HCT116 (cell line): Measurements from ENCODE around the gene FLCN. TPM values are rescaled to one million over a fixed set of nuclear protein-coding genes. Genes with fewer than 3 reads are reported as not detected.

Experiments used
- ATAC-seq: fragments of 200-7000 bp; cut with Tn5 transposase; 2 replicates; pipeline ENCODE4 v1.9.1; 2020; ENCODE audit warnings: mild to moderate bottlenecking, moderate library complexity
- BruUV-seq: library from RNA; stranded (reverse); fragments of 400-500 nt; replicated peaks from 2 replicates; lab custom pipeline; 2021; lab: Mats Ljungman, UMichigan
- CTCF ChIA-PET: fragments of 300-600 bp; sonication (Branson Sonifier 250); formaldehyde crosslinking; loops from one replicate; lab custom pipeline; 2021; ENCODE audit warnings: antibody characterized with exemption; lab: Charles Lee
- POLR2A ChIA-PET: fragments of 300-600, 350-600 bp; sonication (Branson Sonifier 250); formaldehyde crosslinking; loops from one replicate; lab custom pipeline; 2021; ENCODE audit warnings: antibody characterized with exemption; lab: Charles Lee
- RAD21 ChIA-PET, 2 experiments: fragments of 300-600 bp; sonication (Branson Sonifier 250); formaldehyde crosslinking; loops; one replicate each; lab custom pipeline; 2023; ENCODE audit warnings: low total read pairs in 2 of 2; ENCODE audit not compliant: uncharacterized antibody in 2 of 2, unreplicated experiment in 2 of 2, low non-redundant PET in 1 of 2; lab: Charles Lee
- DNase-seq: peaks from one replicate; pipeline ENCODE4 v3.0.0-alpha.2; 2010; ENCODE audit warnings: low read depth, low spot score
- H2AFZ ChIP-seq: fragments of 200-600 bp; shearing (Covaris generic), sonication (generic); 2 replicates; pipeline ENCODE4 v1.6.1; 2017; ENCODE audit warnings: low read depth, mixed run types, mixed read lengths, antibody characterized with exemption, low read length; ENCODE audit not compliant: poor library complexity, severe bottlenecking
- H3K27ac ChIP-seq: 2 replicates; pipeline ENCODE4 v1.5.1; 2012; ENCODE audit warnings: low read depth, low read length
- H3K27me3 ChIP-seq: fragments of 200-600 bp; sonication (generic); 2 replicates; pipeline ENCODE4 v1.6.1; 2016; ENCODE audit warnings: mixed run types, low read length, mixed read lengths; ENCODE audit not compliant: insufficient read depth
- H3K36me3 ChIP-seq, 2 experiments: fragments of 200-500 bp in 1 of 2; fragments of 200-600 bp in 1 of 2; sonication (Bioruptor generic) in 1 of 2; sonication (generic) in 1 of 2; 2 replicates each; pipeline versions ENCODE4 v1.5.1 to v1.6.1; 2014 to 2016; ENCODE audit warnings: low read length in 2 of 2, inconsistent platforms in 1 of 2, mixed read lengths in 1 of 2, mixed run types in 1 of 2; ENCODE audit not compliant: insufficient read depth in 2 of 2, control insufficient read depth in 1 of 2
- H3K4me1 ChIP-seq, 2 experiments: fragments of 200-600 bp in 1 of 2; sonication (generic) in 1 of 2; 2 replicates each; pipeline versions ENCODE4 v1.5.1 to v1.6.1; 2012 to 2017; ENCODE audit warnings: low read length in 2 of 2, inconsistent platforms in 1 of 2, mild to moderate bottlenecking in 1 of 2, mixed read lengths in 1 of 2, mixed run types in 1 of 2, moderate library complexity in 1 of 2; ENCODE audit not compliant: insufficient read depth in 2 of 2, control insufficient read depth in 1 of 2
- H3K4me2 ChIP-seq: fragments of 200-600 bp; sonication (generic); 2 replicates; pipeline ENCODE4 v1.6.1; 2017; ENCODE audit warnings: mixed run types, low read length, mixed read lengths
- H3K4me3 ChIP-seq, 2 experiments: fragments of 200-600 bp in 1 of 2; sonication (generic) in 1 of 2; replicated peaks in 1 of 2; 2 replicates each; pipeline ENCODE4 v1.5.1; 2011 to 2016; ENCODE audit warnings: low read length in 2 of 2, control low read depth in 1 of 2, low read depth in 1 of 2, mild to moderate bottlenecking in 1 of 2, mixed read lengths in 1 of 2, mixed run types in 1 of 2
- H3K79me2 ChIP-seq: fragments of 200-600 bp; sonication (generic); 2 replicates; pipeline ENCODE4 v1.6.1; 2017; ENCODE audit warnings: mild to moderate bottlenecking, mixed run types, low read length, moderate library complexity, mixed read lengths; ENCODE audit not compliant: insufficient read depth
- H3K9ac ChIP-seq: fragments of 200-600 bp; sonication (generic); 2 replicates; pipeline ENCODE4 v1.6.1; 2016; ENCODE audit warnings: low read length, mixed read lengths
- H3K9me2 ChIP-seq: fragments of 200-600 bp; sonication (generic), shearing (Covaris generic); 2 replicates; pipeline ENCODE4 v1.6.1; 2017; ENCODE audit warnings: mixed run types, mild to moderate bottlenecking, moderate library complexity; ENCODE audit not compliant: insufficient read depth
- H3K9me3 ChIP-seq, 2 experiments: fragments of 200-500 bp in 1 of 2; fragments of 200-600 bp in 1 of 2; sonication (Bioruptor generic) in 1 of 2; sonication (generic) in 1 of 2; 2 replicates each; pipeline ENCODE4 v1.6.1; 2014 to 2017; ENCODE audit warnings: low read length in 2 of 2, mixed read lengths in 2 of 2, inconsistent platforms in 1 of 2, low read depth in 1 of 2, mild to moderate bottlenecking in 1 of 2, mixed run types in 1 of 2, moderate library complexity in 1 of 2; ENCODE audit not compliant: control insufficient read depth in 1 of 2, insufficient read depth in 1 of 2
- H4K20me1 ChIP-seq: fragments of 200-600 bp; sonication (generic), shearing (Covaris generic); 2 replicates; pipeline ENCODE4 v1.6.1; 2017; ENCODE audit warnings: mixed run types, mild to moderate bottlenecking, moderate library complexity; ENCODE audit not compliant: insufficient read depth
- CTCF ChIP-seq, 3 experiments: fragments of 200-600 bp in 1 of 3; sonication (generic) in 1 of 3; IDR thresholded peaks in 2 of 3; conservative IDR thresholded peaks in 1 of 3; 2 replicates each; pipeline ENCODE4 v1.5.1; 2012 to 2017; ENCODE audit warnings: low read depth in 2 of 3, low read length in 2 of 3, antibody characterized with exemption in 1 of 3, borderline replicate concordance in 1 of 3, control low read depth in 1 of 3, mild to moderate bottlenecking in 1 of 3, mixed read lengths in 1 of 3, mixed run types in 1 of 3, moderate library complexity in 1 of 3; ENCODE audit not compliant: insufficient read depth in 1 of 3
- EGR1 ChIP-seq: IDR thresholded peaks from 2 replicates; pipeline ENCODE4 v1.6.1; 2012; ENCODE audit warnings: low read depth
- EZH2 ChIP-seq: fragments of 200-600 bp; sonication (generic); IDR thresholded peaks from 2 replicates; pipeline ENCODE4 v1.6.1; 2017; ENCODE audit warnings: antibody characterized with exemption, mixed run types
- POLR2A ChIP-seq: IDR thresholded peaks from 2 replicates; pipeline ENCODE4 v1.7.0; 2011; ENCODE audit warnings: borderline replicate concordance; ENCODE audit not compliant: insufficient read depth, insufficient read length; ENCODE audit errors: extremely low read depth
- SIN3A ChIP-seq: IDR thresholded peaks from 2 replicates; pipeline ENCODE4 v1.6.1; 2012; ENCODE audit warnings: low read depth
- TCF7L2 ChIP-seq: IDR thresholded peaks from 2 replicates; pipeline ENCODE4 v1.7.0; 2011; ENCODE audit warnings: borderline replicate concordance, inconsistent platforms; ENCODE audit not compliant: insufficient read depth, insufficient read length; ENCODE audit errors: extremely low read depth
- intact Hi-C: fragments of 100-400 bp; cut with micrococcal nuclease; formaldehyde crosslinking; loops from 2 replicates; pipeline ENCODE4 v1.10.0; 2022
- total RNA-seq: library from RNA; stranded (reverse); gene quantifications from one replicate; pipeline ENCODE4 v1.2.1, GENCODE V29; 2021; ENCODE audit not compliant: unreplicated experiment
- TF ChIP-seq, protein P1 (sequence below): IDR thresholded peaks from 2 replicates; pipeline ENCODE4 v1.6.1; 2011; ENCODE audit warnings: mild to moderate bottlenecking, low read length, moderate library complexity; ENCODE audit not compliant: insufficient replicate concordance; ENCODE audit errors: extremely low read depth

FLCN gene
- total RNA-seq, 1 experiment from 2014 or later = 23.7 TPM

DNA sequence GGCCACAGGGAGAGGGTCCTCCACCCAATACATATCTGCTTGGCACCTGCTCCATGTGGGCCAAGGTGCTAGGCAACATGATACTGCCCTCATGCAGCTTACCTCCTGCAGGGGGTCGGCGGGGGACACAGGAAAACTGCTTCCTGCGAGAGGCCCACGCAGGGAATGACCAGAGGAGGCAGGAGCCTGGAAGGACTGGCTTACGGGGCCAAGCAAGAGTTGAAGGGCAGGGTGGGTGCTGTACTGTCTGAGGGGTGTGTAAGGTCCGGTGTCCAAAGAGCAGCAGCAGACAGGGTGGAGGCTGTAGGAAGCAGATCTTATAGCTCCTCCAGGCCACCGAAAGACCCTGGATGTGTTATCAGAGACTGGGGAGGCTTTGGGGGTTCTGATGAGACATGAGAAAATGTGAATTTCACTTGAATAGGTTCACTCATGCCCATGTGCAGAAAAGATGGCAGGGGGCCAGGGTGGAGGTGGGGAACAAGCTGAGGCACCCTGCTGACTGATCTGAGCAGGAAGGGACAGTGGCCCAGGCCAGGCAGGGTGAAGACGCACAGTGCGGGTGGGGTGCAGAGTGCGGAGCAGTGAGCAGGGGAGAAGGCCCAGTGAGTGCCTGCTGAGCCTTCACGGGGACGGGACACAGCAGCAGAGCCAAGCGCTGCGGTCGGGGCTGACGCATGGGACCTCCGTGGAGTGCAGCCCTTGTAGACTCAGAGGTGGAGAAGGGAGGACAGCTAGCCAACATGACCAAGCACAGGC, 8.3 kb downstream of the FLCN start:
- H3K79me2 ChIP-seq = no peaks in the 10 kb centered on the region; the same call in 1 of the 2 replicates
- H3K36me3 ChIP-seq = peaks cover 18 to 32% of the 10 kb centered on the region in 2 experiments
- H3K4me3 ChIP-seq = no peak overlapping the region
- H3K4me1 ChIP-seq = no peaks in the 10 kb centered on the region
- H2AFZ ChIP-seq = no peak overlapping the region
- no peak overlapping the region for H3K9ac ChIP-seq
- intact Hi-C loops = no loop called here
- no peaks in the 10 kb centered on the region for H4K20me1 ChIP-seq
- ChIA-PET POLR2A (no interaction called here), CTCF (no interaction called here), RAD21 (no interaction called here)
- no peak overlapping the region for H3K4me2 ChIP-seq
- no peaks in the 10 kb centered on the region for H3K9me3 ChIP-seq
- no peak for ATAC-seq
- no peaks in the 10 kb centered on the region for H3K9me2 ChIP-seq
- no peaks in the 10 kb centered on the region for H3K27me3 ChIP-seq
- no peak for TF ChIP-seq TCF7L2
- TF ChIP-seq CTCF (IDR thresholded peaks at IDR 0.05 in 2 of 3, conservative IDR thresholded peaks at IDR 0.05 in 1 of 3; ENCODE audit: borderline replicate concordance in 1 of 3, insufficient read depth in 1 of 3, low read depth in 2 of 3, low read length in 2 of 3) = no peak
- no peak for TF ChIP-seq POLR2A
- TF ChIP-seq SIN3A = no peak
- TF ChIP-seq EGR1 = no peak
- TF ChIP-seq EZH2 = no peak
- TF ChIP-seq, protein P1, sequence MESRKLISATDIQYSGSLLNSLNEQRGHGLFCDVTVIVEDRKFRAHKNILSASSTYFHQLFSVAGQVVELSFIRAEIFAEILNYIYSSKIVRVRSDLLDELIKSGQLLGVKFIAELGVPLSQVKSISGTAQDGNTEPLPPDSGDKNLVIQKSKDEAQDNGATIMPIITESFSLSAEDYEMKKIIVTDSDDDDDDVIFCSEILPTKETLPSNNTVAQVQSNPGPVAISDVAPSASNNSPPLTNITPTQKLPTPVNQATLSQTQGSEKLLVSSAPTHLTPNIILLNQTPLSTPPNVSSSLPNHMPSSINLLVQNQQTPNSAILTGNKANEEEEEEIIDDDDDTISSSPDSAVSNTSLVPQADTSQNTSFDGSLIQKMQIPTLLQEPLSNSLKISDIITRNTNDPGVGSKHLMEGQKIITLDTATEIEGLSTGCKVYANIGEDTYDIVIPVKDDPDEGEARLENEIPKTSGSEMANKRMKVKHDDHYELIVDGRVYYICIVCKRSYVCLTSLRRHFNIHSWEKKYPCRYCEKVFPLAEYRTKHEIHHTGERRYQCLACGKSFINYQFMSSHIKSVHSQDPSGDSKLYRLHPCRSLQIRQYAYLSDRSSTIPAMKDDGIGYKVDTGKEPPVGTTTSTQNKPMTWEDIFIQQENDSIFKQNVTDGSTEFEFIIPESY = no peak
- BruUV-seq = no TSS peak
- H3K27ac ChIP-seq = no peak overlapping the region
- no peak for DNase-seq
